A549 treated with dexamethasone at 1 μM for 4 hours (cell line): ENCODE measurements around the gene ATP5F1A. TPM values are rescaled to one million over a fixed set of nuclear protein-coding genes. Genes with fewer than 3 reads are reported as not detected.

ENCODE experiments used
- total RNA-seq: library from RNA; stranded (reverse); fragments of 200-300 nt; extraction: Qiagen RNA extraction; gene quantifications from 5 replicates; pipeline ENCODE4 v1.2.3, GENCODE V29; 2022

ATP5F1A gene
- total RNA-seq: 305 to 333 TPM (median 320 TPM) in 5 replicates

DNA sequence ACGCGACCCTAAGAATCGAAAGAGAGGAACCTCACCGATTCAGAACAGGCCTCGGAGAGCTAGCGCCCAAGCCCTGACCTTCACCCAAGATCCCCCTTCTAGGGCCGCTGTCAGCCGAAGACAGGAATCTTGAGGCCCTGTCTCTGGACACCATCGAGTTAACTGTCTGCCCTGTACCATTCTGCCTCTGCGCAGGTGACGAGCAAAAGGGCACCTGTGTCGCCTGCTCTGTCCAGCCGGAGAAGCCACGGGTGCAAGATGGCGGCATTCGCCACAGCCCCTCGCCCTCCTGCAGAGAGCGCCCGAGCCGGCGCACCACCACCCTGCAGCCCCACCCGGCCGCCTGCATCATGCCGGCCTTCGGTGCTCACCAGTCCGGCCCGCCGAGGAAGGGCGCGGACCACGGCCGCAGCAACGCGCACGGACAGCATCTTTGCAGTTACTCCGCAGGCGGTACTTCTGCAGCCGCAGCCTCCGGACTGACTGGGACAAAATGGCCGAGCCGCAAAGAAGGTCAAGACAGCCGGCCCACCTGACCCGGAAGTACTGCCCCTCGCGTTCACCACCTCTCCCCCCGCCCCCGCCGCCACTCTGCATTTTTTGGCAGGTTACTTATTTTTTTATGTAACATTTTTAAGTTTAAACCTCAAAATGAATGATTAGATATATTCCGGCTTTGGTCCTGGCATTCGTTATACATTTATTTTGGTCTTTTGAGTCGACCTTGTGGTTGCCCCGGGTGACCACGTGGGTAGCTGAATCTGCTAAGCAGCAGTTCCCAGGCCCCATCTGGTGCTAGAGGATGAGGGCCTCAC lies at the start of gene ATP5F1A:
TSS of gene ATP5F1A (minus strand) at position 496 of the 815 bp plus-strand sequence. CDS start at position 431, 65 bp downstream.

DNA sequence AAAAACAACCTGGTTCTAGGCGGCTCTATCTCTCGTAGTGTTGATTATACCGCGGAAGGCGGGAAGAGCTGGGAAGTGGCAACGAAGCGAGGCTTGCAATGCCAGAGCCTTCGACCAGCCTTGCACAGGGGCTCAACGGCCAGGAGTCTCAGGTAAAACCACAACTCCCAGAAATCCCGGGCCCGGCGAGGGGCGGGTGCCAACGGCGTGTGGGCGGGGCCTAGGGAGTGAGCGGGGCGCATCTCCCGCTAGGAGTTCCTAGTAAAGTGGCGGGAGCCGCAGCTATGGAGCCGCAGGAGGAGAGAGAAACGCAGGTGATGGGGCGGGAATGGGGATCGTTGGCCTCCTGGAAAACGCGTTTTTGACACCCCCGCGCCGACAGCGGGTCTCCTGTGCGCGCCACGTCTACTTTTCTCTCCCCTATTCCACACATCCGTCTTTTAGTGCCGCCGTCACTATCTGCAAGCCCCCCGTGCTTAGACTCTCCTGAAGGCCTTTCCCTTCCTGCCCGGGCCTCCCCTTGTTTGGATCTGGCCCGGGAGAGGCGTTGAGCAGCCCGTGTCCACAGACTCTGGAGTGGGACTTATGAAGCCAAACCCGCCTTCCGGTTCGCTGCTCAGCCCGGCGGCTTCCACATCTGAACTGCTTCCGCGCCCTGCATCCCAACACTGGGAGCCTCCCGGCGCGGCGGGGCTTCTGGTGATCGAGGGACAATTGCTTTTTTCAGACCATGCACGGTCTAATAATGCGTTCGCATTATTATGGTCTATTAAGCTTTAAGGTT lies 6.2 kb upstream of the ATP5F1A start, which contains the start of gene HAUS1:
TSS of gene HAUS1 (plus strand) at position 258 of the 784 bp plus-strand sequence. CDS start at position 285, 27 bp downstream.

DNA sequence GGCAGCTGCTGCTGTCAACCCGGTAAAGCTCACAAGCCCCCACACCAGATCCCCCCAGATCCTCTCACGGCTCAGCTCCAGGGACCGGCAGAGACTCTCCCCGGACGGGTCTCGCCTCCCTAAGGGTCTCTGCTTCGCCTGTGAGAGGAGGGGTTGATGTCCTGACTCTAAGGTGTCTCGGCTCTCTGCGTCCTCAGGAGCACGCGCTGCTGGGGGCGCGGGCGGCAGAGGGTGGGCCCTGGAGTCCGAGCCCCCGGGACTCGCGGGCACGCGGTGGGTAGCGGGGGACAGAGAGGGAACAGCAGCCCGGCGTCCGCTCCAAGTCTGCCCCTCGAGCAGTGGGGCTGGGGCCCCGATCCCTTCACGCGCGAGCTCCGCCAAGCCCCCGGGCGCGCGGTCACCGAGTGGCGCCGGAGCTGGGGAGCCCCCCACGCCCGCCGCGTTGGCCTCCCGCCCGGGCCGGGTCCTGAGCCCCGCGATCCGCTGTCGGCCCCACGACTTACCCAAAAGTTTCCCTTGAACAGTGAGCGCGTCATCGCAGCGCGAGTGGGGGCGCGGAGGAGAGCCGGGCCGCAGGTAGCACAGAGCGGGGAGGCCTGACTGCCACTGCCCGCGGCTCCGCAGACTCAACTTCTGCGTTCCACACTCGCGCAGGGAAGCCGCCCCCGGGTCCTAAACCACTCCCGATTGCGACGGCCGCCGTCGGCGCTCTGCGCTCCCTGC lies 26.3 kb downstream of the ATP5F1A start, which contains the start of gene PSTPIP2:
TSS of gene PSTPIP2 (minus strand) at position 608 of the 723 bp plus-strand sequence. CDS start at position 536, 72 bp downstream.

Other genes starting within 250 kb of the ATP5F1A start
- gene EPG5, start 131.0 kb downstream of the ATP5F1A start, total RNA-seq: 3.3 to 4.9 TPM (median 4.1 TPM) in 5 replicates
- gene PSTPIP2, start 26.0 kb downstream of the ATP5F1A start, total RNA-seq: 0.17 to 0.33 TPM (median 0.25 TPM) in 5 replicates
- 33.7 to 57.6 TPM (median 34.8 TPM) in 5 replicates for gene HAUS1, start 6.1 kb upstream of the ATP5F1A start, total RNA-seq